GDM1 (cell line): ENCODE measurements around the gene ALPI.

Experiments
- DNase-seq: peaks from one replicate; lab custom pipeline; 2025; lab: John Stamatoyannopoulos, UW

Gene ALPI

DNA sequence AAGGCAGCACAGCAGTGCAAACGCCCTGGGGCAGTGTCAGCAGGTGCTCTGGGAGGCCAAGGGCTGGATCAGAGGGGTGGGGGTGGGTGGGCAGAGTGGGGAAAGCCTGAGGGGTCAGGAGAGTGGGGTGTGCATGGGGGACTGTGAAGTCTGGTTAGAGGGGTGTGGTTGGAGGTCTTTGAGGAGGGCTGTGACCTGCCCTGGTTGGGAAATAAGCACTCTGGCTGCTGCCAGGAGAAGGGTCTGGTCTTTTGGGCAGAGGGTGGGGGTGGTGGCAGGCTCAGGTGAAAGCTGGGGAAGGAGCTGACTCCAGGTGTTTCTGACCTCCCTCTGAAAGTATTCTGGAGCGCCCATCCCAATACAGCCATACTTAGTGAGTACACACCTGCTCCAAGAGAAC, 4.2 kb downstream of the ALPI start:
- DNase-seq = no peak

DNA sequence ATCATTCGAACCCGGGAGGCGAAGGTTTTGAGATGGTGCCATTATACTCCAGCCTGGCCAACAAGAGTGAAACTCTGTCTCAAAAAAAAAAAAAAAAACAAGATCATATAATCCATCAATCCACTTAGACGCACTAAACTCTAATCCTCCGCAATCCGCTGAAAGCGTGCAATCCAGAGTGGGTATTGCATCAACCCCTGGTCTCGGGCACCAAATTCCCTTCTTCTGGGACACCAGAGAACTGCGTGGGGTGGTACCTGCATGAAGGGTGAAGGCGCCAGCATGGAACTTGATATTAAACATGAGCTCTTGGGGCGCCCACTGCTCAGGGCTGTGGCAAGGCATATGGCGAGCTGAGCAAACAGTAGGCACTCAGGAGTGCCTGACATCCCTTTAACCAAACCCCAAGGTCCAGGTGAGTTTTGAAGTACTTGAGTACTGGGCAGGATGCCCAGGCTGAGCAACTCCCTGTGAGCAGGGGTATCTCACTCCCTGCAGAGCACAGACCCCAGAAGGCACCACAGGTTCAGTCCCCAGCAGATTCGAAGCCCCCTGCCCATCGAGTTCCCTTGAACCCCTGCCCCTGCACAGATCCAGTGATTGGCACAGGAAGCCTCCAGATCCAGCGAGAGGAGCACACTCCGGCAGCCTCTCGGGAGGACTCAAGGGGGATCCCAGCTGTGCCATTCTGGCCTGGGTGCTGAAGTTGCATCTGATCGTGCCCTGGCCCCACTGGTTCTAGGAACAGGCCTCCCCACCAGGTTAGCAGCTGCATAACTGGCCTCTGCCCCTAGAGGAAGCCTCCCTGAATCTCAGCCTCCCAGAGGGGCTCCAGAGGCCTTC, 8.0 kb downstream of the ALPI start:
- DNase-seq = no peak

DNA sequence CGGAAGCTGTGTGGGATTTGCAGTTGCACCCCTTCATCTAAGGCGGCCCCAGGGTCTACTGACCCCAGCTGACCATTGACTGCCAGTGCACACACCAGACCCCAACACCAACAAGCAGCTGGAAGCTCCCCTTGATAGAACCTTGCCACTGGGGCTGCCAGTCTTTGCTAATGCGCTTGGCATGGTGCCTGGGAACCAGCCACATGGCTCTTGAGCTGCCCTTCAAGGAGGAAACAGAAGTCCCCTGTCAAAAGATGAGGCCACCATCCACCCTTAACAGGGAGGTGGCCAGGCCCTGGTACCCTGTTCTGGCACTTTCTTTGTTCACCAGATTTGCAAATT, 8.6 kb downstream of the ALPI start:
- DNase-seq = no peak

DNA sequence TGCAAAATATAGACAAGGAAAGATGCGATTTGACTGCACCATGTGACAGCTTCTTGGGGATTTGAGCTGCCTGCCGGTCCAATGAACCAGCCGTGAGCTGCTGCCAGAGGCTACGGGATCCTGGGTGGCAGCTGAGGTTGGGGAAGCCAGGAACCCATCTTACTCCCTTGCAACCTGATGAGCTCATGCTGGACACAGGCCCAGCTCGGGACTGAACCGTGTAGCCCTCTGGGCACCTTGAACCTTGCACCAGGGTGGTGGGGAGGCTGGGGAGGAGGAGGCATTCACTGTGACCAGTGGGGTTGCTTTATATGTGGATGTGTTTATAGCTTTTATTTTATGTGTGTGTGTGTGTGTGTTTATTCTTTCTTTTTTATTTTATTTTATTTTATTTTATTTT, 9.1 kb downstream of the ALPI start:
- DNase-seq = no peak

DNA sequence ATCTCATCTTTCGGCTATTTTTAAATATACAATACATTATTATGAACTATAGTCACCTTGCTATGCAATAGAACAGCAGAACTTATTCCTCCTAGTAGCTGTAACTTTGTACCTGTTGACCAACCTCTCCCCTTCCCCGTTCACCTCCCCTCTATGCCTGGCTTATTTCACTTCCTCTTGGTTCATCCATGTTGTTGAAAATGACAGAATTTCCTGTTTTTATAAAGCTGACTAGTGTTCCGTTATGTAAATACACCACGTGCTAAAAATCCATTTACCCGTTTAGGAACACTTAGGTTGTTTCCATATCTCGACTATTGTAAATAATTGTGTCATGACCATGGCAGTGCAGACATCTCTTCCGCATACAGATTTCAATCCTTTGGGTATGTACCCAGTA, 10.3 kb downstream of the ALPI start:
- DNase-seq = no peak

DNA sequence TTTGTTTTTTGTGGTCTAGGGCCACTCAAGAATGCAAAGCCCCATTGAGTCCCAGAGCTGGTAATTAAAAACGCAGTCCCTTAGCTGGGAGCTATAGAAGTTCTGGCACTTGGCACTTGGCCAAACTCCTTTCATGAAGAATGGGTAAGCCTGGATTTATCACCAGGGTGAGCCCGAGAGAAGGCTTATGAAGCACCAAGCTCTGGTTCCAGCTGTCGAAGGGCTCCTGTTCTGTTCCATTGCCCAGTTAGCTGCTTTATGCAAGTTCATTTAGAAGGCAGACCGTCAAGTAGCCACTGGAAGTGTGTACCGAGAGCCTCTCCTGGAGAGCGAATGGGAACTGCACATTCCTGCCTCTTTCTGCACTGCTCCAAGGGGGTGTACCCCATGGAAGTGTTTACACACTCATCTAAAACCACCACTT, 17.5 kb downstream of the ALPI start:
- no peak for DNase-seq

DNA sequence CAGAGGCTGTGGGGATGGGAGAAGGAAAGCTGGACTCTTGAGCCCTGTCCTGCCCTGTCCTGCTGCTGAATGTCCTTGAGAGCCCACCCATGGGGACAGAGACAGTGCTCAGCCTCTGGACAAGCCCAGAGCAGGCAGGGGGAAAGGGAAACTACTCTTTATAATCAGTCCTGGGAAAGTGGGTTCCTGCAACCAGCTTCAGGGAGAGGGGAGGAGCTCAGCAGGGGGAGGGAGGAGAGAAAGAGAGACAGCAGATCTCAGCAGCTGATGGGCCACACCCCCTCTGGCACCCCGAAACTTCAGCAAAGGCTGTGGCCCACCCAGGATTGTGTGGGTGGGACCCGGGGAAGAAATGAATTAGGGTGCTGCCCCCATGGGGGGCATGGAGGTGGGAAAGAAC, 20.1 kb downstream of the ALPI start:
- no peak for DNase-seq

DNA sequence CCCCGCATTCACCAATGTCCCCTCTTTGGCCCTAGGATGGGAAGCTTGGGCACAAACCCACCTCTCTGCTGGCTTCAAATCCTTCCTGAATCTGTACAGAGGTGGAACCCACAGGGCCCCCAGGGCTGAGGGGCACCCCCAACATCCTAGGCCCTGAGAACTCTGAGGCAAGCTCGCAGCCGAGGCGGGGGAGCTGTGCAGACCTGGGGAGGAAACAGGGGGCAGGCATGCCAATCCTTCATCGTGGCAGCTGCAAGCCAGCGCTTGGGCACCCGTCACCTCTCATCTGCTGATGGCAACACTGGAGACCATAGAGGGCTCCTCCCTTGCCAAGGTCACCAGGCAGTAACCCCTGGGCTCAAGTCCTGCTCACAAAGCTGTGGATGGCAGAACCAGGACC, 20.8 kb downstream of the ALPI start:
- no peak for DNase-seq

DNA sequence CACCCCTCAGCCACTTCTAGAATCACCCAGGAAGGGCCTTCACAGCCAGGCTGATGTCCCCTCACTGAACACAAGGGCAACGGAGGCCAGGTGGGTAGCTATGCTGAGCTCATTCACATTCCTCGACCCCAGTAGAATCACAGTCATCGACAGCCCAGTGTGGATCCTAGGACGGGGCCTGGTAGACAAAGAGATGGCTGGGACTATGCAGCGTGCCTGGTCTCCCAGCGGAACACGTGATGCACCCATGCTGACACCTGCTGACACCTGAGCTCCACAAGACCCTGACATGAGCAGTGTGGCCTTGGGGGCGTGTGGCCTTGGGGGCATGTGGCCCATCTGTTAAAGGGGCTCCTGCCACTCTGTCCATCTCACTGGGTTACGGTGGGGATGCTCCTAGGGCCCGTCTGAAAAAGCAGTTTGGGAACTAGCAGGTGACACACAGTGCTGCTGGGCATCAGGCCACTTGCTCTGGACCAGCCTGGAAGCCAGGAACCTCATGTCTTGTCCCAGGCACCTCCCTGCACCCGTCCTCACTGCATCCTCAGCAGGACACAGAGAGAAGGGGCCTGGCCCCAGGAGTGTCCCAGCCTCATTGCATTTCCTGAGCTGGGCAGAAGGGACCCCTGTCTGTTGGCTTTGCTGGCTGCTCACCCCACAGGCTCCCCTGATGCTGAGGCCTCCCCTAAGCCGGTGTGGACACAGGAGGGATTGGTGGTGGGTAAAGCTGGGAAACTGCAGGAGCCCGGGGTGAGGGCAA, 22.0 kb downstream of the ALPI start:
- DNase-seq = no peak

DNA sequence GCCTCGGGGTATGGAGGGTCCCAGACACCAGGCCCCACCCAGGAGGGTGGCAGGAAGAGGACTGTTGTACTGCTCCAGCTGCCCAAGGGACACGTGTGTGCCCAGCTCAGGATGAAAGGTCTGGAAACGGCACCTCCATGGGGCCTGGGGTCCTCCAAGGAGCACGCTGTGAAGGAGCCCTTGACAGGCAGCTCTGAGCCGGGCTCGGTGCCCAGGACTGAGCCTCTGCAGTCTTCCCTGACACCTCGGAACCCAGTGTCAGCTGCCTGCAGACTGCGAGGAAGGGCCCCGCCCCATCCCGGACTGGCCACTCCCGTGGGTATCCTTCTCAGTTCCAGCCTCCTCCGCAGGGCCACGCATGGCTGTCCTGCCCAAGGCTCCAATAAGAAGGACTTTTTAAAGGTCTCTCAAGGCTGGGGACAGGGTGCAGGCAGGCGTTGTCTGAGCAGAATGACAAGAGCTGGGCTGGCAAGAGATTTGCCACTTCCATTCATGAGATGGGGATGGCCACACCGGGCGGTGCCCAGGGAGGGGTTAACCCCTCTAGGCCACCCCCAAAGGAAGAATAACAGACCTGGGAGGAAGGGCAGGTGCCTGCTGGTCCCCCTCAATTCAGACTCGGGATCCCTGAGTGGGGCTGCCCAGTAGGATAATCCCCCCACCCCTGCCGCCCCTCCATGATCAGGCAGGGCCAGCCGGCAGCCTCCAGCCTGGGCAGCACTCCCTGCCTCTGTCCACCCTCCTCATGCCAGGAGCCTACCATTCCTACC, 22.8 kb downstream of the ALPI start:
- no peak for DNase-seq

DNA sequence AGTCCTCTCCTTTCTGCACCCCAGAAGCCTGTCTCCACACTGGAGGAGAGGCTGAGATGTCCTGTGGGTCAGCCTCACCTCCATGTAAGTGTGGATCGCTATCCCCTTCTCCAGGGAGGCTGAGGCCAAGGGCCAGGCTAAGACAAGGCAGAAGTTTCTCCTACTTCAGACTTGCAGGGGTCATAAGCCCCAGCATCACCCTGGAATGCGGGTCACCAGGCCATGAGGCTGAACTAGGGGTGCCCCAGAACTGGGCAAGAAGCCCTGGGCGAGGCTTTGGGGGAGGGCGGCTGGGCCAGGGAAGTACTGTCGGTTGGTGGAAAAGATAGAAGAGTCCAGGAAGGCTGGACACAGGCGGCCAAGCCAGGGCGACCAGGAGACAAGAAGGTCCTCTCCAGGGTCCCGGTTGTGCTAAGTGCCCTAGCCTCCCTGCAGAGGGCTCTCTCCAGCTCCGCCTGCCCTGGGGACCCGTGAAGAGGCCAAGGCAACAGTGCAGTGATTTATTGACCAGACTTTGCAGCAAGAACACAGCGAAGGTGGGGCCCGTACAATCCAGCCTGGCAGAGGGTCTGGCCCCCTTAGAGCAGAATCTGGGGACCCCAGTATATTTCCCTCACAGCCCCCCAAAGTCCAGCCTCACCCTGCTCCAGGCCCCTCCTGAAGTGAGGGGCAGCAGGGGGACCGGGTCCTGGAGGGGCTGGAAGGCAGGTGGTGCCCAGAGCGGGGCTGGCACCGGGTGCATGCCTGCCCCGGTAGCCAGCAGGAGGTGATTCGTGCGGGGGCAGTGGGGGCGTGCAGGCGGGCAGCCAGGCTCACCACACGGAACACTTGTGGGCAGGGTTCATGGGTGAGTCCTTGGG, 23.6 kb downstream of the ALPI start:
- DNase-seq = no peak

DNA sequence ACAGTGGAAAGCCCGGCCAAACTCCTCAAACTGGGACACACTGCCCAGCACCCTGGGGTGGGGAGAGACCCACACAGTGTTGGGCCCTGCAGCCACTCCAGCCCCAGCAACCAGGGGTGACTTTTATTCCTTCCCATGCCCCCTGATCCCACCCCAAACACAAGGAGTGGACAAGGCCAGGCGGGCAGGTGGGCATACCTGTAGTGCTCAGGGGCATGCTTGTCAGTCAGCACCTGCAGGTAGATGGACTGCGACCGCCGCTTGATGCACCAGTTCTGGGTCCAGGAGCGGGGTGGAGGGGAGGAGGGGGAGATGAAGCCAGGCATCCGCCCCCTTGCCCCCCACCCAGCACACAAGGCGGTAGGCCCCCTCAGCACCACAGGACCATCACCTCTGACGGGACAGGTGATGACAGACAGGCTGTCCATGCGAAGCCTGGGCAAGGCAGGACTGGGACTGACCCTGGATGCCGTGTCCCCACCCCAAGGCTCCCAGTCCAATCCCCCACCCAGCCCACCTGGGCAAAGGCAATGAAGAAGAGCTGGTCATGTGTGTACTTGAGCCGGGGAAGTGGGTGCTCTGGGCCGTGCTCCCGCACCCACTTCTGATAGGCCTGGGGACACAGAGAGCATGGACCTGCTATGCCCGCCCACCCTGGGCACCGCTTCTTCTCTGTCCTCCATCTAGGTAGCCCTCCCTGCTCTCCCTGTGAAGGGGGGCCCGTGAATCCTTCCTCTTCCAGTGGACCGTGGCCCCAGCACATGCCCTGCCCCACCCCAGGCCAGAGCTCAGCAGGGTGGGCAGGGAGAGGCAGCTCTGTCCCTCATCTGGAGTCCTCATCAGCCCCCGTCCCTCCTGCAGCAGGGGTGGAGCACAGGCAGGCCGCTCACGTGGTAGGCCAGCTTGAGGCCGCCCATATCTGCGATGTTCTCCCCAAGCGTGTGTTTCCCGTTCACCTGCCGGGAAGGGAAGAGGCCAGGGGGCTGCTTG, 24.5 kb downstream of the ALPI start:
- no peak for DNase-seq

DNA sequence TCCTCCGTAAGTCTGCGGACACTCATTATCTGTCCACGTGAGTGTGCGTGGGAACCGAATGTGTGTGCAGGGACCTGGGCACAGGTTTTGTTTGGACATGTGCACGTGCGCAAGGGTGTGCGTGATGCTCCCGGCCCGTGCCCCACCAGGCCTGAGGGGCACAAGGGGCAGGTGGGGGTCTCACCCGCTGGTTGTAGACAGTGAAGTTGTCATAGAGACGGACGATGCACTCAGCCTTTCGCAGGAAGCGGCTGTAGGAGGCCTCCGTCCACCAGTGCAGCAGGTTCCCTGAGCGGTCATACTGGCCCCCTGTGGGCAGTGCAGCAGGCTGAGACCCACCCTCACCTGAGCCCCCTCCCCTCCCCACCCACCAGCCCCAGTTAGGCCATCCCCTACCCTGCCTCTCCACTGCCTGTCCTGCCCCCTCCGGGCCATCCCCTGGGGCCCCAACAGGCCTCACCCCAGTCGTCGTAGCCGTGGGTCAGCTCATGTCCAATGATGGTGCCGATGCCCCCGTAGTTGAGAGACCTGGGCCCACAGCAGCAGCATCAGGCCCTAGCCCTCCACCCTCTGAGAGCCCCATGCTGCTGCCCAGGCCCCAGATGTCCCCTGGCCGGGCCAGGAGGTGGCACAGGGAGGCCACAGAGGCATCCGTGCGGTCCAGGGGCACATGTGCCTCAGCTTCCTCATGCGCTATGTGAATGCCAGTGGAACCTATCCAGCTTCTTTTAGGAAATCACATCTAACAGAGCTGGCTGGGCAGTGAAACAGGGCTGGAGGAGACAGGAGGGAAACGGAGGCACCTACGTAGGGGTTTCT, 25.6 kb downstream of the ALPI start:
- DNase-seq = no peak

DNA sequence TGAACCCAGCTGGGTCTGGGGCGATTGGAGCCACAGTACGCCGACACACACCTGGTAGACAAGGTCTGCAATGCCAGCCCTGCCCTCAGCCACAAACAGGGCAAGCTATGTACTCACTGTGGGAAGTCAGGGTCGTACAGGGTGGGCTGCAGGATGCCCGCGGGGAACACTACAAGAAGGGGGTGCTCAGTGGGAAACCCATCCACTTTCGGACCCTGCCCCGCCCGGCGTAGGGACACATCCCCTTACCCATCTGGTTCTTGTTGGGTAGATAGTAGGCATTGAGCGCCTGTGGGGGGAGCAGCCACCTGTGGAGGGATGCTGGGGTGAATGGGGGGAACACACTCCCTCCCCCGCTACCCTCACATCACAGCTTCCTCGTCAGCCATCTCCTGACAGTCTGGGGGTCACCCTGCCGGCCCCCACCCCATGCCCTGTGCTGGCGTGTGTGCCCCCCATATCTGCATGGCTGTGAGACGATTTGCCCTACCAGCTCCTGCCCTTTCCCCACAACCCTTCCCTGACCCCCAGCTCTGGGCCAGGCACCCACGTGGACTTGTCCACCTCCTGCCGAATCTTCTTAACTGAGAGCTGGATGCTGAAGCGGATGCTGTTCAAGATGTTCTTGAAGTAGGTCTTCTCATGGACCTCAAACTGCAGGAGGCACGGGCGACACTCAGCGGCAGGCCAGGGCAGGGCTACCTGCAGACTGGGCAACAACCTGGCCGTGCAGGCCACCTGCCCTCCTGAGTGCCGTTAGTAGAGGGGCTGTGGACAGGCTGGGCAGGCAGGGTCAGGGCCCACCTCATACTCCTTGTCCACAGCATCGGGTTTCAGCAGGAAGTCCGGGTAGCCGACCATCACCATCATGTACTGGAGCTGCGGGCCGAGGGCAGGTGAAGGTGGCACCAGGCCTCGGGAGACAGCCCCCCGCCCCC, 26.6 kb downstream of the ALPI start:
- no peak for DNase-seq

DNA sequence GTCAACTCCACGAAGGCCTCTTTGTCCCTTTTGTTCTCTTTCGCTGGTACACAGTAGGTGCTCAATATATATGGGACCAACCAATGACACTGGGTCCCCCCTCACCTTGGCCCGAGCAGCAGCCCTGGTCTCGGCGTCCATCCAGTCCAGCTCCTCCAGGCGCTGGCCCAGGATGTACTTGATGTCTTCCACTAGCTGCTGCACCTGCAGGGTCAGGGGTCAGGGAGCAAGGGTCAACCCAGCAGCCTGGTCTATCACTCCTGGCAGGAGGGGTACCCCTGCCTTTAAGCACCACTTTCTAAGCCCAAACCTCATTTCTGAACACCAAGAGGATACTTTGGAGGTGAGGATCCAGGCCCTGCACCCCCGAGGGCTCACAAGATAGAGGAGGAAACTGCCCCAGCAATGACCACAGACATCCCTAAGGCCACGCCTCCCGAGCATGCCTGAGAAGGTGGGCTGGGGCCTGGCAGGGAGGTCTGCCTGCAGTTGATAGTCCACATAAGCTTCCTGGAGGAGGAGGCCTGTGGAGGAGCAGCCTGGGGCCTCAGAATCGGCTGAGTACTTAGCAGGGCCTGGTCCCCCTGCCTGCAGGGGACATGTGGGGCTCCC, 27.5 kb downstream of the ALPI start:
- DNase-seq = no peak

DNA sequence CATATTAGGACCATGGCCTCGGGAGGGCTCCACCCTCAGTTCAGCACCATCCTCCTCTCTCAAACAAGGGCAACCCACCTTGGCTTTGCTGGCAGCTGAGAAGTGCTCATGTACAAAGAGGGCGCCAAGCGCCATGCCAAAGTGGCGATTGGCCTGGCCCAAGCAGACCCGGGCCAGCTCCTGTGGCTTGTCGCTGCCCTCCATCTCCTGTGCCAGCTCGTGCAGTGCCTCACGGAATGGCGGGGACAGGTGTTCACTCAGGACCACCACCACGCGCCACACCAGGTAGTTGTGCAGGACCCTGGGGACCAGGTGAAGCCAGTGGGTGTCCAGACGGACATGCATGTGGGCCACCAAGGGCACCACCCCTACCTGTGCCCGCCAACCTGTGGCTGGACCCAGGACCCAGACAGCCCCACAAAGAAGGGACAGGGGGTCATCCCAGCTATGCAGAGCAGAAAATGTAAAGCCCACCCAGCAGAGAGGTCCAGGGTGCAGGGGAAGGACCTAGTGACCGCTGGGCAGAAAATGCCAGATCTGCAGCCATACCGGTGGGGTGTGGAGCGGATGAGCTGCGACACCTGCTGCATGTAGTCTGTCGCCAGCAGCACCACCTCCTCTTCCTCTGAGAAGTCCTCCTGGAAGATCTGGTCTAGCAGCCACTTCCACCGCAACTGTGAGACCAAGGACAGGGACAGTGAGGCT, 28.1 kb downstream of the ALPI start:
- DNase-seq = no peak

DNA sequence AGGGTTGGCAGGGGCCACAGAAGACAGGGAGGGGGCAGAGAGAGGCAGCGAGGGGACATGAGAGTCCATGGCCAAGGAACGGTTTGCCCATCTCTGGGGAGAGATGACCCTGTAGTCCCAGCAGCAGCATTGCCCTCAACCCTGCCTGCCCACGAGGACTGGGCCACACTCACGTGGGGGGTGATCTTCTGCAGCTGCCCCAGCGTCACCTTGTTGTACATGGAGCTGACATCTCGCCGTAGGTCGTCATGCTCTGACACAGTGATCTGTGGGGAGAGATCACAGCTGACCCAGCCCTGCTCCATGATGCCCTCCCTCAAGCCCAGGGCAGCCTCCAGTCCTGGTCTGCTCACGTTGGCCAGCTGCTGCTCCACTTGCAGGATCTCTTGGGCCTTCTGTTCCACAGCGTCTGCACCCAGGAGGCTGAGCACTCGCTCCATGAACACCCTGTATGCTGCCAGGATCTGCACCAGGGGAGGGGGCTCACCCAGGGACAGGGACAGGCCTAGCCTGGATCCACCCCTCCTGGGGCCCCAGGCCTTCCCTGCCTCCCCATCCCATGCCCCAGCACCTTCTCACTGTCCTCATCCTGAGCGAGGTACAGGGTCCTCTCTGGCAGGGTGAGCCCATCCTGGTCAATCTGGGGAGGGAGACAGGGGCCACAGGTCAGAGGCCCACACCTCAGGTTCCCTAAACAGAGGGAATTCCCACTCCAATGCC, 28.8 kb downstream of the ALPI start:
- no peak for DNase-seq
